CD4-positive, alpha-beta T cell (primary cell): ENCODE measurements around the gene SPTLC1. TPM values are rescaled to one million over a fixed set of nuclear protein-coding genes. Genes with fewer than 3 reads are reported as not detected.
"Not testable (repeated sequence)": the region's sequence is repeated elsewhere in the genome, so short reads cannot be mapped to it uniquely, and the experiment has no call there.

Experiments used
- ATAC-seq: fragments of 200-7000 bp; cut with Tn5 transposase; one replicate; pipeline ENCODE4 v1.10.0; 2022; ENCODE audit warnings: mild to moderate bottlenecking; ENCODE audit not compliant: poor library complexity
- CTCF ChIA-PET: fragments of 350-600 bp; sonication (Branson Sonifier 250); formaldehyde crosslinking; loops from one replicate; lab custom pipeline; 2021; ENCODE audit warnings: antibody characterized with exemption, inconsistent platforms; lab: Charles Lee
- POLR2A ChIA-PET: fragments of 350-600 bp; sonication (Branson Sonifier 250); formaldehyde crosslinking; loops from one replicate; lab custom pipeline; 2021; ENCODE audit warnings: antibody characterized with exemption, inconsistent platforms; lab: Charles Lee
- DNase-seq, 14 experiments: peaks; one replicate each; pipeline ENCODE4 v3.0.0-alpha.2; 2013 to 2020; ENCODE audit warnings: mixed read lengths in 2 of 14
- H3K27ac ChIP-seq, 2 donors: one replicate each; pipeline versions ENCODE4 v1.5.1 to v1.7.0; 2013; ENCODE audit warnings: low read length in 2 of 2, low read depth in 1 of 2, mild to moderate bottlenecking in 1 of 2
- H3K27me3 ChIP-seq, 2 experiments: 1 replicate in 1 of 2; 2 replicates in 1 of 2; pipeline versions ENCODE4 v1.6.1 to v1.7.0; 2013; ENCODE audit warnings: low read length in 2 of 2, control low read depth in 1 of 2, mild to moderate bottlenecking in 1 of 2, moderate library complexity in 1 of 2; ENCODE audit not compliant: insufficient read depth in 2 of 2, control insufficient read depth in 1 of 2
- H3K36me3 ChIP-seq: one replicate; pipeline ENCODE4 v1.6.1; 2013; ENCODE audit warnings: low read length, control low read depth; ENCODE audit not compliant: insufficient read depth
- H3K4me1 ChIP-seq: one replicate; pipeline ENCODE4 v1.6.1; 2013; ENCODE audit warnings: low read length, control low read depth; ENCODE audit not compliant: insufficient read depth
- H3K4me3 ChIP-seq: one replicate; pipeline ENCODE4 v1.5.1; 2013; ENCODE audit warnings: mild to moderate bottlenecking, low read length, moderate library complexity
- H3K9me3 ChIP-seq, 2 experiments: 1 replicate in 1 of 2; 2 replicates in 1 of 2; pipeline versions ENCODE4 v1.6.1 to v1.7.0; 2013; ENCODE audit warnings: low read length in 2 of 2, mild to moderate bottlenecking in 2 of 2, control low read depth in 1 of 2, moderate library complexity in 1 of 2; ENCODE audit not compliant: control insufficient read depth in 1 of 2, insufficient read depth in 1 of 2
- H3K27ac Mint-ChIP-seq: one replicate; pipeline ENCODE4 v1.8.0; 2020; ENCODE audit warnings: mixed read lengths
- H3K27me3 Mint-ChIP-seq: one replicate; pipeline ENCODE4 v1.8.0; 2021; ENCODE audit warnings: mixed read lengths
- H3K36me3 Mint-ChIP-seq: one replicate; pipeline ENCODE4 v1.8.0; 2021; ENCODE audit warnings: low read depth, mixed read lengths
- H3K4me1 Mint-ChIP-seq: one replicate; pipeline ENCODE4 v1.8.0; 2021; ENCODE audit warnings: low read depth, mixed read lengths
- H3K4me3 Mint-ChIP-seq: one replicate; pipeline ENCODE4 v1.8.0; 2020; ENCODE audit warnings: mild to moderate bottlenecking, mixed read lengths
- H3K9me3 Mint-ChIP-seq: one replicate; pipeline ENCODE4 v1.8.0; 2020; ENCODE audit warnings: mixed read lengths
- intact Hi-C, 2 experiments: fragments of 100-400 bp; cut with DNase I in 1 of 2; cut with micrococcal nuclease in 1 of 2; formaldehyde crosslinking; loops; one replicate each; pipeline versions ENCODE4 v1.15.1 to v1.9.0; 2023 to 2025; cut with DNase I, micrococcal nuclease
- total RNA-seq, 174 experiments: library from RNA in 2 of 174; stranded (reverse) in 2 of 174; gene quantifications; one replicate each; pipeline ENCODE4 v1.2.3 and lab custom pipeline; 2021 to 2026
- TF ChIP-seq, protein P1 (sequence below): fragments of 200-600 bp; IDR thresholded peaks from one replicate; pipeline ENCODE4 v1.8.0; 2022; ENCODE audit warnings: antibody characterized with exemption, mild to moderate bottlenecking

The SPTLC1 gene
- total RNA-seq, 2 experiments from 2014 or later, result 40.9 to 43.0 TPM

DNA sequence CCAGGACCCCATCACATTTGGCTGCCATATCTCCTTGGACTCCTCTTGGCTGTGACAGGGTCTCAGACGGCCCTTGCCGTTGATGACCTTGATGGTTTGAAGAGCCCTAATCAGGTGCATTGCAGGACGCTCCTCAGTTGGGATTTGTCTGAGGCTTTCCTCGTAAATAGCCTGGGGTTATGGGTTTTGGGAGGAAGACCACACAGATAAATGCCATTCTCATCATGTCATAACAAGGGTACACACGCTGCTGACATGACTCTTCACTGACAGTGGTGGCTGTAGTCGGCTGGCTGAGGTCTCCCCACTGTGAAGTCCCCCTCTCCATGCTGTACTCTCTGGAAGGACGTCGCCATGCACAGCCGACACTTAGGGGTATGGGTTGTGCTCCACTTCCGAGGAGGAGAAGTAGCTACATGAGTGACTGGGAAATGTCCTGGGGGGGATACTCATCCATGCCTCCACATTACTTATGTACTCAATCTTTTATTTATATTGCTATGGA lies 42.9 kb upstream of the SPTLC1 start:
- no peak overlapping the region for H3K27ac Mint-ChIP-seq

DNA sequence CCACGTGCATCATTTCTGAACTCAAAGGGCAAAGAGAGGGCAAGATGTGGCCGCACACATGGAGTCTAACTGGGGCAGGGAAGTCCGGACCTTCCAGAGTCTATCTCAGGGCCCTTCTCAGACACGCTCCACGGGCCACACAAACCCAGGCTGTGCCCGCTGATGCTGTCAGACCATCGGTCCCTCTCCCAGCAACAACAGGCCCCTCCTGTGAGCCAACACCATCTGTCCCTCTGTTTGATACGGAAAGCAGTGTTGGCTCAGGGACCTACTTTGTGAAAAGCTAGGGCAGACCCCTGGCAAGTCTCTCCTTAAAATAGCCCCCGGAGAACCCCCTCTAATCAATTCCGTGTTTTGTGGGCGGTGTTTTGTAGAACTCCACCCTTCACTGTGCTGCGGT lies 40.5 kb upstream of the SPTLC1 start:
- H3K27ac Mint-ChIP-seq, H3K4me1 Mint-ChIP-seq, intact Hi-C loops, H3K4me1 ChIP-seq, H3K9me3 ChIP-seq, ATAC-seq, H3K36me3 Mint-ChIP-seq, H3K4me3 Mint-ChIP-seq, H3K27me3 ChIP-seq, H3K27ac ChIP-seq, H3K4me3 ChIP-seq, POLR2A ChIA-PET, H3K36me3 ChIP-seq, DNase-seq, H3K9me3 Mint-ChIP-seq: not testable (repeated sequence)
- CTCF ChIA-PET, result interaction anchor here (1.0 kb wide), 1 partner anchor 16 kb away, joined by 3 read pairs; no protein-coding TSS in a partner anchor
- H3K27me3 Mint-ChIP-seq, result peaks cover 34% of the 10 kb centered on the region

More for the DNA sequence above, 42.9 kb upstream of the SPTLC1 start:
- ChIA-PET POLR2A (no interaction called here), CTCF (no interaction called here)
- no peak overlapping the region for H3K27ac ChIP-seq
- Mint-ChIP-seq H3K4me1 (no peaks in the 10 kb centered on the region), H3K9me3 (no peaks in the 10 kb centered on the region), H3K36me3 (no peaks in the 10 kb centered on the region), H3K4me3 (no peak overlapping the region), H3K27me3 (peaks cover 32% of the 10 kb centered on the region)
- DNase-seq, result no peak
- intact Hi-C loops, result no loop called here
- H3K4me3 ChIP-seq, result no peak overlapping the region
- H3K27me3 ChIP-seq, result peaks cover 3 to 5% of the 10 kb centered on the region in 2 experiments
- TF ChIP-seq, protein P1, sequence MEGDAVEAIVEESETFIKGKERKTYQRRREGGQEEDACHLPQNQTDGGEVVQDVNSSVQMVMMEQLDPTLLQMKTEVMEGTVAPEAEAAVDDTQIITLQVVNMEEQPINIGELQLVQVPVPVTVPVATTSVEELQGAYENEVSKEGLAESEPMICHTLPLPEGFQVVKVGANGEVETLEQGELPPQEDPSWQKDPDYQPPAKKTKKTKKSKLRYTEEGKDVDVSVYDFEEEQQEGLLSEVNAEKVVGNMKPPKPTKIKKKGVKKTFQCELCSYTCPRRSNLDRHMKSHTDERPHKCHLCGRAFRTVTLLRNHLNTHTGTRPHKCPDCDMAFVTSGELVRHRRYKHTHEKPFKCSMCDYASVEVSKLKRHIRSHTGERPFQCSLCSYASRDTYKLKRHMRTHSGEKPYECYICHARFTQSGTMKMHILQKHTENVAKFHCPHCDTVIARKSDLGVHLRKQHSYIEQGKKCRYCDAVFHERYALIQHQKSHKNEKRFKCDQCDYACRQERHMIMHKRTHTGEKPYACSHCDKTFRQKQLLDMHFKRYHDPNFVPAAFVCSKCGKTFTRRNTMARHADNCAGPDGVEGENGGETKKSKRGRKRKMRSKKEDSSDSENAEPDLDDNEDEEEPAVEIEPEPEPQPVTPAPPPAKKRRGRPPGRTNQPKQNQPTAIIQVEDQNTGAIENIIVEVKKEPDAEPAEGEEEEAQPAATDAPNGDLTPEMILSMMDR, result no peak
- H3K9me3 ChIP-seq, result no peaks in the 10 kb centered on the region
- no peaks in the 10 kb centered on the region for H3K36me3 ChIP-seq
- no peaks in the 10 kb centered on the region for H3K4me1 ChIP-seq
- no peak for ATAC-seq

DNA sequence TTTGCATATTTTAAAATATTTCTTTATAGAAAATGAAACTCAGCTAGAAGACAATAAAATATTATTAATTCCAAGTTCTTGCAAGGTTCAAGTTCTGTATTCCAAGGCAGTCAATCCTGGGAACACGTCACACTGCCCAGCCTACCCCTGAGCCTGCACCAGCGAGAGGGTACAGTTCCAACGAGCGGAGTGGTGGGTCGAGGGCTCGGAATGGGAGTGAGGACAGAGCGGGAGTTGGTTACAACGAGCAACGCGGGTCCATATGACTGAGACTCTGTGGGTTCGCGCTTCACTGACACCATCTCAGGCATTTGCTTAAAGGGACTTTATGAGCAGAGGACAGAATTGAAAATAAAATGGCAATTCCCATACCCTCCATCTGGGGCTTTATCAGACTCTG lies 40.0 kb upstream of the SPTLC1 start:
- H3K4me3 ChIP-seq, result no peak overlapping the region
- H3K27ac ChIP-seq, result no peak overlapping the region
- TF ChIP-seq, protein P1, result no peak
- no peaks in the 10 kb centered on the region for H3K27me3 ChIP-seq
- peaks cover 31% of the 10 kb centered on the region for H3K27me3 Mint-ChIP-seq
- no peaks in the 10 kb centered on the region for H3K36me3 Mint-ChIP-seq
- no peak overlapping the region for H3K4me3 Mint-ChIP-seq
- POLR2A ChIA-PET, result no interaction called here
- no peaks in the 10 kb centered on the region for H3K4me1 Mint-ChIP-seq
- H3K9me3 Mint-ChIP-seq, result no peaks in the 10 kb centered on the region
- no peaks in the 10 kb centered on the region for H3K9me3 ChIP-seq
- no peaks in the 10 kb centered on the region for H3K36me3 ChIP-seq
- CTCF ChIA-PET, result interaction anchor here (1.0 kb wide), 1 partner anchor 15 kb away, joined by 3 read pairs; no protein-coding TSS in a partner anchor
- H3K4me1 ChIP-seq, result no peaks in the 10 kb centered on the region
- DNase-seq, result no peak
- intact Hi-C loops, result no loop called here
- no peak overlapping the region for H3K27ac Mint-ChIP-seq
- no peak for ATAC-seq

DNA sequence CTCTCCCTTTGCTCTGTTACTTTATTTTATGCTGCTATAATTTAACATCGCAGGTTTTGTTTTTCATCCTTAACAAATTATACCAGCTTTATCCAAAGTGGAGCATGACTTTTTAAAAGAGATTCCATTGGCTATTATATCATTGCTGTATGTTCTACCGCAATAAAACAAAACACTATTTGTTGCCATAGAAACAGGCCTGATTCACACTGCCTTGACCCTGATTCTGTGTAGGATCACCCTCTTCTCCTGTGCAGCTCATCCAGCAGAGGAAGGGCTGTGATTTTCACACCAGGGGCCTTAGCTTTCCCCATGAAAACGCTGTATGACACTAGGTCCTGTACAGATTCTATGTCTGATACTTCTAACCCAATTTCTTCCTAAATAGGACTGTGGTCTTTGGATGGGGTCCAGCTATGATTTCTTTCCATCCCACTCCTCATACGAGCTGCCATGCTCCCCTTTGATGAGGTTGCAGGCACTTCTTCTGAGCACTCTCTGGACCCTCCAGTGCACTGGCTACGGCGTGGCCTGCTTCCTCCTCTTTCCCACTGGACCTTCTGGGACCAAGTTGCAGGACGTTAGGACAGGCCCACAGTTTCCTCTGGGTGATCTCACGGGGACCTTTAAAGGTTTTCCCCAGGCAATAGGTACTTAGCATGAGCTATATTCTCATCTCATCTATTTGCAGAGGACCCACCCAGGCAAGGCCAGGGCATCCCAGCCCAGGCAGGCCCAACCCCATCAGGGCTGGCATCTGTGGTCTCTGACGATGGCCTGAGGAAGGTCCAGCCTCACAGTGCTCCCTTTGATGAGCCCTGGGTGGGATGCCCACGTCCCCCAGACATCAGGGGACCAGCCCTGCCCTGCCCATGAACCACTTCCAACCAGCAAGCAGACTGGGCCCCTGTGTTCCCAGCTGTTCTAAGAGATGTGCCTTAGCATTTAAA lies 38.5 kb upstream of the SPTLC1 start:
- H3K4me3 Mint-ChIP-seq, POLR2A ChIA-PET, DNase-seq, intact Hi-C loops, ATAC-seq, H3K27me3 ChIP-seq, H3K36me3 ChIP-seq, H3K4me1 Mint-ChIP-seq, H3K4me1 ChIP-seq, H3K9me3 Mint-ChIP-seq, H3K4me3 ChIP-seq, CTCF ChIA-PET, H3K36me3 Mint-ChIP-seq, H3K27ac Mint-ChIP-seq, H3K9me3 ChIP-seq, H3K27ac ChIP-seq: not testable (repeated sequence)
- peaks cover 29% of the 10 kb centered on the region for H3K27me3 Mint-ChIP-seq
